Stimulated activated CD4-positive, alpha-beta T cell treated with anti-CD3 and anti-CD28 coated beads, Interleukin-12 subunit alpha, Interleukin-12 subunit beta, amount 100 ng/mL, for 24 hours (primary cell): ENCODE data around the gene GMCL1.

Experiments used
- DNase-seq, 2 experiments: peaks; one replicate each; pipeline ENCODE4 v3.0.0-alpha.2; 2020; ENCODE audit warnings: low read depth in 2 of 2

GMCL1 gene

GRCh38 chr2:69926849-69927515, 97.5 kb downstream of the GMCL1 start:
- DNase-seq: no peak
